ENCODE data around the gene HRAS.

Gene HRAS

DNA sequence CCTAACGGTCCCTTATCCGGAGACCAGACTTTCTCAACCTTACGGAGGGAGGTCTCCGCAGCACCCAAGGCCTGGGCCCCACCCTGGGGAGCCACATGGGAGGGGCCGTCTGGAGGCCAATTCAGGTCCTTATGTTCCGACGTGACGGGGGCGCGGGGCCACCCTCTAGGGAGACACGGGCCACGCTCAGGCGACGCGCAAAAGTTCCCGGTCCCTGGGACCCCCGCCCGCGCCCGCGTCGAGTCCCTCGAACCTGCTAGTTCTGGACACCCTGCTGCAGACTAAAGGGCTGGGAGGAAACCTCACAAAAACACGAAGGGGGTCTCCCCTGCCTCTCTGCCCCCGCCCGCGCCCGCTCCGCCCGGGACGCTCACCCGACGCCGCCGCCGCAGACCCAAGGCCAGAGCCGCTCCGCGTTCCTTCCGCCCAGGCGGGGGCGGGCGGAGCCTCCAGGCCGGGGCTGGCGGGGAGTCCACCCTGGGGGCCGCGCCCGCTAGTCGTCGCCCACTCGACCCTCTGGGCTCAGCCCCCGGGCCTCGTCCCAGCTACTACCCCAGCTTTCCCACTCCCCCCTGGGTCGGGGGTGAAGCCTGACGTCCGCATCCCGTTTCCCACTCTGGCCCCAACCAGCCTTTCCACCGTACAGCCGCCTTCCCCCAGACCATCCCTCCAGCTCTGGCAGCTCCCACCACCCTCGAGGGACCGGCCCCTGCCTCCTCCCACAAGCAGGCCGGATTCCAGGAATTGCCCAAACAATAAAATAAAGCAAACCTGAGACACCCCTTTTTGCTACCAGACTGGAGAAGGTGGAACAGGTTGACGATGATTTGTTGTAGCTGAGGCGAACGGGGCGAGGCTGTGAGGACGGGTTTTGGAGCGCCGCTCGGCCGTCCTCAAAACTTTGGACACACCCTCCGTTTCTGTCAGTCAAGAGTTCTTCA is 31.1 kb downstream of the HRAS start:
- H3K4me2 ChIP-seq = peak overlapping the region; percentile 63
- no peak for TF ChIP-seq Cebpa-rat (IDR thresholded peaks at IDR 0.05)

DNA sequence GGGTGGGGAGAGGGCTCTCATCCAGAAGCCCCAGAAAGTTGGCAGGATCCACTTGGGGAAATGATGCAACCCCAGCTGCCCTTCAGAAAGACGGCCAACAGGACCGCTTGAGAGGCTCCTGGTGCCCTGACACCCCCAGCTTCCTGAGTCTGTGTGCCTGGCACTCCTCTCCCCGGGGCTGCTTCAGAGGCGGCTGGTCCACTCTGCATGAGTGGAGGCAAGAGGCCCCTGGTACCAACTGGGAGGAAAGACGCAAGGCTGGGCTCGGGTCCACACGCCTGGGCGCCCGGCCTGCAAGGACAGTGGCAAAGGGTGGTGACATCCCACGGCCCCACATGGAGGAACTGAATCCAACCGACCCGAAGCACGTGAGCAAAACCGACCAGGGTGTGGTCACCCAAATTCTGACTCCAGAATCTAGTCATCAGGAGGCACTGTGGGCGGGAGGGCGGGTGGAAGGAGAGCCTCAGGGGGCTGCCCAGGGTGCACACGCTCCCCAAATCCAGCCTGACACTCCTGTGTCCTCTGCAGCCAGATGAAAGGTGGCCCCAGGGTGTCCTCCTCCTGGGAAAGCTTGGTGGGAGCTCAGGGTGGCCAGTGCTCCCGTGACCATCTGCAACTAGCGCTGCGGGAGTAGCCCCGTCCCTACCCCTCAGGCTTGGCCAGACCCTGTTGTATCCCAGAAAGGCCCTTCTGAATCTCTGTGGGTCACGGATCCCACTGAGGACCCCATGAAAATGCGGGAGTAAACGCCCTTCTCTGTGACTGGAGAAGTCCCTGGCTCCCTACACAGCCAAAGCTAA is 32.0 kb downstream of the HRAS start:
- H3K27ac ChIP-seq = no peak overlapping the region
- peak overlapping the region; percentile 63 for H3K4me2 ChIP-seq
- H3K9ac ChIP-seq = 0 out of 2 replicates have a peak overlapping the region, but pooled peaks have one; percentile 42
- peaks cover 71% of the 10 kb centered on the region for H4K20me1 ChIP-seq
- peaks cover 31% of the 10 kb centered on the region for H3K27me3 ChIP-seq
- peaks cover 45% of the 10 kb centered on the region for H3K36me3 ChIP-seq
- H3K4me3 ChIP-seq = no peak overlapping the region; the same call in 1 of the 2 replicates
- TF ChIP-seq Cebpa-rat (IDR thresholded peaks at IDR 0.05) = no peak
- H3K4me1 ChIP-seq = peaks cover 35% of the 10 kb centered on the region
- no peaks in the 10 kb centered on the region for H3K9me3 ChIP-seq

More for the DNA sequence above, 31.1 kb downstream of the HRAS start:
- Histone ChIP-seq H3K27me3 (peaks cover 31% of the 10 kb centered on the region), H3K9me3 (no peaks in the 10 kb centered on the region), H4K20me1 (peaks cover 67% of the 10 kb centered on the region), H3K9ac (peak overlapping the region; percentile 42; the same call in 1 of the 2 replicates), H3K36me3 (peaks cover 40% of the 10 kb centered on the region), H3K27ac (no peak overlapping the region), H3K4me3 (peak overlapping the region; percentile 56), H3K4me1 (peaks cover 35% of the 10 kb centered on the region)

DNA sequence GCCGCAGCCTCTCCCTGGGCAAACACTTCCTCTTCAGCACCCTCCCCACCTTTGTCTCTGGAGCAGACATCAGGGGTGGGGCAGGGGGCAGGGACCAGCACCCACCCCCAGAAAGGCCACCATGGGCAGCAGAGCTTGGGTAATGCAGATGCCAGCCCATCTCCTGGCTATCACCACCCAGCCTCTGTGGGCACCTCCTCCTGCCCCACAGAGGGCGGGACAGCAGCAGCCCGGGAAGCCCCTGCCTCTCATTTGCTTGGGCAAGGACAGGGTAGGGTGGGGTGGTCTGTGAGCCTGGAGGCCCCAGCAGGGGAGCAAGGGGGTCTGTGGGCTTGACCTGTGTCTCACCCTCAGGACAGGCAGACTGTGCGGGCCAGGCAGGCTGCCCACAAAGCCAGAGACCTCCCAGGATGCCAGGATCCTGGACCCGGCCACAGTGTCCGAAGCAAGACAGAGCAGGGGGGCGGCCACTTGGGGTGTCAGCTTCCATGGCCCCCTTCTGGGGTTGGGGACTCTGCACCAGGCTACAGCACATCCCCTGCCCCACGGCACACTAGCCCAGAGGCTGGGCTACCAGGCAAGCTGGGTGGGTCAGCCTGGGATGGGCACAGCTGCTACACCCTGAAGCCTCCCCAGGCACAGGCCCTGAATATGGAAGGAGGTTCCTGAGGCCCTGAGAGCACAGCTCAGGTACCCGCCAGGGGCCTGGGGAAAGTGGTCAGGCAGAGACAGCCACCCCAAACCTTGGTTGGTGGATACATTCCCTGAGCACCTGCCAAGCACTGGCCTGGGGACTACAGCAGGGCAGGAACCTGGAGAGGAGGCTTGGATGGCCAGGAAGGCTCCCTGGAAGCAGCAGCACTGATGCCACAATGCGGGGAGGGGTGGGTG is 32.8 kb downstream of the HRAS start:
- H3K27ac ChIP-seq = no peak overlapping the region
- H3K27me3 ChIP-seq = peaks cover 31% of the 10 kb centered on the region
- no peaks in the 10 kb centered on the region for H3K9me3 ChIP-seq
- H3K9ac ChIP-seq = 0 out of 2 replicates have a peak overlapping the region, but pooled peaks have one; percentile 19
- H3K36me3 ChIP-seq = peaks cover 53% of the 10 kb centered on the region
- no peak for TF ChIP-seq Cebpa-rat (IDR thresholded peaks at IDR 0.05)
- no peak overlapping the region for H3K4me2 ChIP-seq
- peaks cover 71% of the 10 kb centered on the region for H4K20me1 ChIP-seq
- H3K4me3 ChIP-seq = no peak overlapping the region
- H3K4me1 ChIP-seq = peaks cover 26% of the 10 kb centered on the region

DNA sequence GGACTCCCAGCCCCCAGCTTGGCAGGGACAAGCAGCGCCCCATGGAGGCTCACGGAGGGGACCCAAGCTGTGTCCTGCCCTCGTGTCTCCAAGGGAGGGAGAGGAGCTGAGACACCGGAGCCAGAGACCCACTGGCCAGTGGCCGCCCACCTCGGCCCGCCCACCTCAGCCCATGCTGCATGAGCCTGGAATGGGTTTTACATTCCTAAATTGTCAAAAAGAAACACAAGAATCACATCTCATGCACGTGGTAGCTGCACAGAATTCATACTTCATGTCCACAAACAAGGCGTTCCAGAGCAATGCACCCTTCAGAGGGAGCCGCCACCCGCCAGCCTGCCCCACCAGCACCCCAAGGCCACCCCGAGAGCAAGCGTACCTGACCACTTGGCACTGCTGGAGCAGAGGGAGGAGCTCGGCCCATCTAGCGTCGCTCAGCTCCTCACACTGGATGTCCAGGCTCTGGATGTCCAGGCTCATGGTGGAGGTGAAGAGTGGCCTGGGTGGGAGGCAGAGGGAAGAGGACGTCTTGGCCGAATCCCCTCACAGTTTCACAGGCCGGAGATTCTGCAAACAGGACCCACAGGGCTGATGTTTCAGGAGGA is 33.6 kb downstream of the HRAS start:
- TF ChIP-seq Cebpa-rat (IDR thresholded peaks at IDR 0.05) = no peak
- Histone ChIP-seq H3K9me3 (no peaks in the 10 kb centered on the region), H3K4me2 (no peak overlapping the region), H3K4me1 (peaks cover 25% of the 10 kb centered on the region), H3K9ac (0 out of 2 replicates have a peak overlapping the region, but pooled peaks have one; percentile 19), H3K4me3 (no peak overlapping the region), H3K27me3 (peaks cover 31% of the 10 kb centered on the region), H3K36me3 (peaks cover 61% of the 10 kb centered on the region), H4K20me1 (peaks cover 71% of the 10 kb centered on the region), H3K27ac (no peak overlapping the region)

DNA sequence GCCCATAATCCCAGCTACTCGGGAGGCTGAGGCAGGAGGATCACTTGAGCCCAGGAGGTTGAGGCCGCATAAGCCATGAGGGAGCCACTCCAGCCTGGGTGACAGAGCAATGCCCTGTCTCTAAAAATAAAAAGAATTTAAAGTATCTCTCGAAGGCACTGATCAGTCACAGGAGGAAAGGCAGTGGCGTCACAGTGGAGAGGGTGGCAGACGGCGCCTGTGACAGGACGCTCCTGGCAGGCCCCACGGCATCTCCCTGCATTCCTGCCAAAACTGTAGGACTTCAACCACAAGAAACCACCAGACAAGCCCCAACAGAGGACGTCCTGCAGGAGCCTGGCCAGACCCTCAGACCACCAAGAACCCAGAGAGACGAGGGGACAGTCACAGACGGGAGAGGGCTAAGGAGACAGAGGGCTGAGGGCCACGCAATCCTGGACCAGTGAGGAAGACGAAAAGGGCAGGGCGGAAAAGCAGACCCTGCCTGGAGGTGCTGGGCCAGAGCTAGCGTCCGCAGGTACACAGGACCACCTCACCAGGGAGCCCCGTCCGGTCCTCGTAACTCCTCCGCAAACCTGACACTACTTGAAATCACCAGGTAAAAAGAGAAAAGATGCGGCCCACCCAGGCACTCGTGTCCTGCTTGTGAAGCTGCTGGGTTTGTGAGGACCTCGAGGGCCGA is 34.2 kb downstream of the HRAS start:
- no peak for TF ChIP-seq Cebpa-rat (IDR thresholded peaks at IDR 0.05)
- no peaks in the 10 kb centered on the region for H3K9me3 ChIP-seq
- no peak overlapping the region for H3K9ac ChIP-seq
- no peak overlapping the region for H3K4me3 ChIP-seq
- peaks cover 67% of the 10 kb centered on the region for H3K36me3 ChIP-seq
- H3K4me2 ChIP-seq = no peak overlapping the region
- peaks cover 31% of the 10 kb centered on the region for H3K27me3 ChIP-seq
- peaks cover 78% of the 10 kb centered on the region for H4K20me1 ChIP-seq
- H3K4me1 ChIP-seq = peaks cover 24% of the 10 kb centered on the region
- no peak overlapping the region for H3K27ac ChIP-seq

DNA sequence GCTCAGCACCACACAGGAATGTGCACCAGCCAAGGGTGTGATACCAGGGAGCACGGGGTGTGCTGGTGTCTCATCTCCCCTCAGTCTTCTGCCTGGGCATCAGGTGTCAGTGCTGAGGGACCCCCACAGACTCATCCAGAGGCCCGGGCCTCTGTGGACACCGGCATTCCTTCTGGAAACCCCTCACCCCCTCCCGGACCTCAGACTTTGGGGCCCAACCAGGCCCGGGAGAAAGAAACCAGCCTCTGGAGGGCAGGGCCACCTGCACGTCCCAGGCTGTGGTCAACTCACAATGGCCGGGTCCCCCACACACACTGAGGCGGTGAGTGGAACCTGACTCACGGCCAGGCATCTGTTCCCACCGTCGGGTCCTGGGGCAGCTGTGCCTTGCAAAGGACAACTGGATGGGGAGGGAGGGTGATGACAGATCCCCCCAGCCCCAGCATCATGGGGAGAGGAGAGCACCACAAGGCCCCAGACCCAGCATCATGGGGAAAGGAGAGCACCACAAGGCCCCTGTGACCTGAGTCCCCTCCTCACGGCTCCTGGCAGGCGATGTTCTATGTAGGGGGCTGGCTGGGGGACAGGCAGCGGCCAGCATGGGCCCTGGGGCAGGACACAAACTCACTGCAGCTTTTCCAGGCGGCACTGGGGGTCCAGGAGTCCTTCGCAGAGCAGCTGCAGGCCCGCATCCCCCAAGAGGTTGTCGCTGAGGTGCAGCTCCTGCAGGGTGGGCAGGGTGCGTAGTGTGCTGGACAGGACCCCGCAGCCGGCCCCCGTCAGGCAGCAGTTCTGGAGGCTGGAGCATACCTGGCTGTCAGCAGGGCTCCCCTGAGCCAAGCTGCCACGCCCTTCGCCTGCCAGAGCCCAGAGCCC is 35.9 kb downstream of the HRAS start:
- no peak overlapping the region for H3K4me2 ChIP-seq
- H3K4me1 ChIP-seq = peaks cover 7% of the 10 kb centered on the region
- peaks cover 14% of the 10 kb centered on the region for H3K27me3 ChIP-seq
- no peak overlapping the region for H3K27ac ChIP-seq
- peaks cover 78% of the 10 kb centered on the region for H4K20me1 ChIP-seq
- H3K36me3 ChIP-seq = peaks cover 84% of the 10 kb centered on the region
- H3K9me3 ChIP-seq = no peaks in the 10 kb centered on the region
- H3K4me3 ChIP-seq = no peak overlapping the region
- no peak overlapping the region for H3K9ac ChIP-seq
- no peak for TF ChIP-seq Cebpa-rat (IDR thresholded peaks at IDR 0.05)

DNA sequence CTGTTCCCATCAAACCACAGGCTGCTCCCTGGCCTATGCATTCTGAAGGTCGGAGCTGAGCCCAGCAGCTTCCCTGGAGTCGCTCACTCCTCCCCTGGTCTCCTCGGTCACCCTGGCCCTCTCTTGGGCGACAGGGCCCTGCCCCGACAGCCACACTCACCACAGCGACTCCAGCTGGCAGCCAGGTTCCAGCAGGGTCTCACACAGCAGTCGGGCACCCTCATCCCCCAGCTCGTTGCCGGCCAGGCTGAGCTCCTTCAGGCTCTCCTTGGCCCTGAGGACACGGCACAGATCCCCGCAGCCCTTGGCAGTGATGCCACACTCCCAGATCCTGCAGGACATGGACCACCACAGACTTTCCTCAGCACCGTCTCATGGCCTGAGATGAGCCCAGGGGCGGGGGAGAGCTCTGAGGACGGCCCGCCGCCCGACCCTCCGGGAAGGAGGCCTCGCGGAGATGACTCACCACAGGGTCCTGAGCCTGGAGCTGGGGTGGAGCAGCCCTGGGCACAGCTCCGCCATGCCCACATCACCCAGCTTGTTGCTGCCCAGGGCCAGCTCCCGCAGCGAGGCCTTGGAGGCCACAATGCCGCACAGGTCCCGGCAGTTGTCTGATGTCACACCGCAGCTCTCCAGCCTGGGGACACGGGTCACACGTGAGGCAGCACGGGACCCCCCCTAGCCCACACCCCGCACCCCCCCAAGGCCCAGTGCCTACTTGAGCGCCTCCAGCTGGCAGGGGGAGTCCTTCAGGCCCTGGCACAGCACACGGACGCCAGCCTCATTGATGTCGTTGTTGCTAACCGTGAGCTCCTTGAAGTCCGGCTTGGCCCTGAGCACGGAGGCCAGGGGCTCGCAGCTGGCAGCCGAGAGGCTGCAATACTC is 36.8 kb downstream of the HRAS start:
- peaks cover 70% of the 10 kb centered on the region for H4K20me1 ChIP-seq
- H3K27me3 ChIP-seq = peaks cover 5% of the 10 kb centered on the region
- H3K4me2 ChIP-seq = no peak overlapping the region
- no peaks in the 10 kb centered on the region for H3K9me3 ChIP-seq
- no peaks in the 10 kb centered on the region for H3K4me1 ChIP-seq
- H3K9ac ChIP-seq = no peak overlapping the region
- no peak overlapping the region for H3K27ac ChIP-seq
- no peak overlapping the region for H3K4me3 ChIP-seq
- no peak for TF ChIP-seq Cebpa-rat (IDR thresholded peaks at IDR 0.05)
- peaks cover 92% of the 10 kb centered on the region for H3K36me3 ChIP-seq
